ENCODE results near the gene C1orf198. TPM values are rescaled to one million over a fixed set of nuclear protein-coding genes. Genes with fewer than 3 reads are reported as not detected.

Gene C1orf198
- total RNA-seq, 1 donor from 2014 or later, result 85.2 TPM

DNA sequence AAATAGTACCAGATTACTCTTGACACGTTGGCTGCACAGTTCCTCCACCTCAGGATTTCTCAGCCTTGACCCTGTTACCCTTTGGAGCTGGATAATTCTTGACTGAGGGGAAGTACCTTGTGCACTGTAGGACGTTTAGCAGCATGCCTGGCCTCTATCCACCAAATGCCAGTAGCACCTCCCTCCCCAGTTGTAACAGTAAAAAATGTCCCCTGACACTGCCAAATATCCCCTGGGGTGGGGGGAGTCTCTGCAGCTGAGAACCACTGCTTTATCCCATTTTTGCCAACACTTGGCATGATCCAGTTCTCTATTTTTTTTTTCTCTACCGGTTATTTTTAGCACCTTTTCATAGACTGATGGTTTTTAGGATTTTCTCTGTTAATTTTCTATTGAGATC lies 34.0 kb downstream of the C1orf198 start:
- DNase-seq (ENCODE audit: low spot score), result no peak

DNA sequence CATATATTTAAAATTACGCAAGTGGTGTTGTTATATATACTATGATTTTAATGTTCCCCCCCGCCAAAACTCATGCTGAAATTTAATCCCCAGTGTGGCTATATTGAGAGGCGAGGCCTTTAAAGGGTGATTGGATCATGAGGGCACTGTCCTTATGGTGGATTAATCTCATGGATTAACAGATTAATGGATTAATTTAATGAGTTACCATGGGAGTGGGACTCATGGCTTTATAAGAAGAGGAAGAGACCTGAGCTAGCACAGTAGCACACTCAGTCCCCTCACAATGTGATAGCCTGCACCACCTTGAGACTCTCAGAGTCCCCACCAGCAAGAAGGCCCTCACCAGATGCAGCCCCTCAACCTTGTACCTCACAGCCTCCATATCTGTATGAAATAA lies 34.8 kb downstream of the C1orf198 start:
- no peak for DNase-seq (ENCODE audit: low spot score)

DNA sequence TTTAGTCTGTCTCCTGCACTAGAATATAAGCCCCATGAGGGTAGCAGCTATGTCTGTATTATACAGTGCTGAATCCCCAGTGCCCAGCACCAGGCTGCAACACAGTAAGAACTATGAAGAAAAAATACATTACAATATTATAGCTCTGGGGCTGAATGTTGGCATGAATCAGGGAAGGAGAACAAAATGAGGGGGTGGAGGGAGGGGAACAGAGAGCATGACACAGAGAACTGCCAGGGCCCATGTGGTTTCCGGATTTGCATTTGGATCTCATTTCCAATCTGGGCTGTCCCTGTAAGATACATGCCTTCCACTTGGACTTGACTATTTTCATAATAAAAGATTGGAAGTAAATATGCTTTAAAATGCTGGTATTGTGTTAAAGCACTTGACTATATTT lies 35.8 kb downstream of the C1orf198 start:
- DNase-seq (ENCODE audit: low spot score), result no peak

DNA sequence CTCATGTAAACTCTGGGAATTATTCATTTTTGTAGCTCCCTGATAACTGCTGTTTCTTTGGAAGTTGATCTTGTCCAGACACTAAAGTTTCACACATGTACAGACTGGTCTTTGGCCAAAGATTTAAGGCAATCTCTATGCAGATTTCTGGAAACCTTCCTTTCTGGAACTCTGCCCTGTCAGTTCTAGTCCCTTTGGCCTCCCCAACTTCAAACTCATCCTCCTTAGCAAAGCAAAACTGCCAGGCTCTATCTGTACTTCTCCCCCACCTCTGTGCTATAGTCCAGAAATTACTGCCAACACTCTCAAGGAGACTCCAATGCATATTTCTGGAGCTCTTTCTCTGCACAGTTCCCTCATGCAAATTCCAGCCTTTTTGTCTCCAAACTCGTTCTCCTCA lies 36.5 kb downstream of the C1orf198 start:
- DNase-seq (ENCODE audit: low spot score), result peak; percentile 95

DNA sequence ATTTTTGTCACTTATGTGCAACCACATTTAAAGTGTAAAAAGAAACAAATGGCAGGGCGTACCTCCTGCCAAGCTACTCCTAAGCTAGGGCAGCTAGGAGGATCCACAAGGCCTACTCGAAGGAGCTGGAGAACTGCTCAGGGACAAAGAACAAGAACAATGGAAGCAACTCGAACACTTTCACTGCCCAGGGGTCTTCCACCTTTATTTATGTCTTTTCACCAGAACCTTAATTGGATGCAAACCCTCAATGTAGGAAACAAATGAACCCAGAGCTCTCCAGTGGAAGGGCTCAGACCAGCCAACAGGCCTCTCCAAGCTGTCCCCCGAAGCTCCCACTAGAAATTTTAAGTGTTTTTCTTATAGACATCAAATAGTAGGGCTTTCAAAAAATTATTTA lies 39.9 kb downstream of the C1orf198 start:
- no peak for DNase-seq (ENCODE audit: low spot score)

DNA sequence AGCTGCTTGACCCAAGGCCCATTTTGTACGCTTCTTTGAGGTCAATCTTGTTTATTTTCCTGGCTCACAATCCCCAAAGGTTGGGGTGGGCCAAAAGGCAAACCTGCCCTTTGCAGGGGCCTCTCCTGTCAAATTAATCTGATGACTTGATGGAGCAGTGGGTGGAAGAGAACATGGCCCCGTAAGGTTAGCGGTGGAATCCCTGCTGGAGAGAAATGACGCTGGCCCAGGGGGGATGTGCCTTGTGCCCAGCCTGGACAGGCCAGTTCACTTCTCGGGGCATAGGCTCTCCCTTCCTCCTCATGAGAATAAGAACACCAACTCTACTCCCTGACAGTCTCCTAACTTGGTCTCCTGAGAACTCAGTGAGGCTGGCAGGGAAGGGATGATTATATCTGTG lies 40.5 kb downstream of the C1orf198 start:
- DNase-seq (ENCODE audit: low spot score), result no peak

DNA sequence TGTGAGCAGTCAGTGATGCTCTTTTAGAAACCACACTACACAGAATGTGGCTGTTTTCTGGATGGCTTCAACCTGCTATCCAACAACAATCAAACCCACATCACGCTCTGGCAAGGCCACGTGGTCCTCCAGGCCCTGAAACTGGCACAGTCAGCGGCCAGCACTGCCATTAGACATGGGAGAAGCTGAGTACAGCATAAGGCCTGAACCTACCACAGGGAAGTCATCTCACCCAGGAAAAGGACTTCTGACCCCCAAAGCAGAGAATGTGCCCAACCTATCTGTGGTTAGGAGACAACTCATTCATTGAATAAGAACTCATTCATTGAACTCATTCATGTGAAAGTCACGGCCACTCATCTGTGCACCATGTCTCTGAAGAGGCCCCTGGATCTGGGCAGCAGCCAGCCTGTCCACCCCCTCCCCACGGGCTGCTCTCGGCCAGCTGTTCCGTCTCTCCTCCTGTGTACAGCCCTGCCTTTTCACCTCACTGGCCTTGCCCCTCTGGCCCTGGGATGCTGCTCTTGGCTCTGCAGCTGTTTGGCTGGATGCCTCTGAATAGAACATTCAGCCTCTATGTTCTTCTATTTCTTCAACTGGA lies 41.1 kb downstream of the C1orf198 start:
- no peak for DNase-seq (ENCODE audit: low spot score)

DNA sequence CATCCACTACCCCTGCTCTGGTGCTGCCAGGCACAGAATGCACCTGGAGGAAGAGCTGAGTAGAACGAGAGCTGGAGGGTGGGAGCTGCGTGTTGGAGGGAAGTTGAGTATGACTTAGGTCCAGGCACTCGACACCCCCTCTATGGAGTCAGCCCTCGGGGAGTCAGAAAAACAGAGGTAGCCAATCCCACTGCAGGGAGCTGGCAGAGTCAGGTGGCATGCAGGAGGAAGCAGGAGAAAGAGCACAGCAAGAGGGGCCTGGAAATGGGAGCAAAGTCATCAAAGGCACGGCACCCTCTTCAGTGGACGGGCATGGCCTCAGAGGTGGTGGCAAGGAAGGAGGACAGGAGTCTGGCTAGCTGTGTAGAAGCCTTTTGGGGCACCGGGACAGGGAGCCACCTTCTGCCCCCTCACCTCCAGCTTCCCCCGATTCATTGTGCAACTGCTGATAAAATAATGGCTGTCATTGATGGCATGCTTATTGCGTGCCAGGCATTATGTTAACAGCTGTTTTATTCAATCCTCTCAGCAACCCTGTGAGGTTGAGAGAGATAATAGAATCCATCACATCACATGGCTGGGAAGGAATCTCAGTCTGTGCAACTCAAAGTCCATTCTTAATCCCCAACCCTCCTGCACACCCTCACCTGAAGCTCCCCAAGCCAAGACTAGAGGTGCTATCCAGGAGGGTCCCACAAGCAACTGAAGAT lies 42.0 kb downstream of the C1orf198 start:
- no peak for DNase-seq (ENCODE audit: low spot score)

DNA sequence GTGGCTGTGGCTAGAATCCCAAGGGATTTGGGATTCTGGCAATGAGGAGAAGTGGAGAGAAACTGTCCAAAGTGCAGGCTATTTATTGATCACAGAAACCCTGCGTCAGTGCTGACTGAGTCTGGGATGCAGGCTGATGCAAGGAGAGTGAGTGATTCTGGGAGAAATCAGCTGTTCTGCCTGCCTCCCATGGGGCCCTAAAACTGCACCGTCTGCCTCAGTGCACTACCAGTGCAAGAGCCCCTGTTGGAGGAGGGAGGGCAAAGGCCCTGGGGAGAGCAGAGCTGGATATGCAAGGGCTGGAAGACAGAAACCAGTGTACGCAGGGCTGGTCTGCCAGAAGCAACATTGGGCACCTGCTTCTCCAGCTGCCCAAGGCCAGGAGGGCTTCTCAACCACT lies 42.6 kb downstream of the C1orf198 start:
- DNase-seq (ENCODE audit: low spot score), result no peak

DNA sequence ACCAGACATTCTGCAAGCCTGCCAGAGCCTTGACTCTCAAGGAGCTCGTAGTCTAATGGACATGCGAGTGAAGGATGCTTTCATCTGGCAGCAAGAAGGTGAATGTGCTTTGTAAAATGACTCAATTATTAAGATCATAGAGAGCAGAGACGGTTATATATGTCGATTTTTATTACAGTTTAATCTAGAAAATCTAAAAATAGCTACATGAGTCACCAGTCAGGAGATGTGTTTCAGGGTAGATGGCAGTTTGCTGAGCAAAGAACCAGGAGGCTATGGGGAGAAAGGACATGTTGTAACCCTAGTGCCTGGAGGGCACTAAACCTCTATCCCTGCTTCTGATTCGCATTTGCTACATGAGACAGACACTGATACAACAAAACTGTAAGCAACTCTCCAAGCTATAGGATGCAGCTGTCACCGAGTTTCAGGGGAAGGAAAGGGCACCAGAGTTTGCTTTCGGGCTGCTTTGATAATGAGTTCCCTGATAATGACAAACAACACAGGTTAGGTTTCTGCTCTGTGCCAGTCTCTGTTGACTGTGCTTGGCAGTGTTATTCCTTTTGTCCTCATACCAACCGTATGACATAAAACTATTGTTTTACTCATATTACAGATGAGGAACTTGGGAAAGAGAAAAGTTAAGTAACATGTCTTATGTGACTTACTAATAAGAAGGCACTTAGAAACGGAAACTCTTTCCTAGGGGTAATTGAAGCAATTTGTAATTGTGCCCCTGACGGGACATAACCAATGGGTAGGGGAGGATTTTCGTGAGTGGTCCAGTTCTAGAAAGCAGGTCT lies 43.2 kb downstream of the C1orf198 start:
- peak; percentile 52 for DNase-seq (ENCODE audit: low spot score)

DNA sequence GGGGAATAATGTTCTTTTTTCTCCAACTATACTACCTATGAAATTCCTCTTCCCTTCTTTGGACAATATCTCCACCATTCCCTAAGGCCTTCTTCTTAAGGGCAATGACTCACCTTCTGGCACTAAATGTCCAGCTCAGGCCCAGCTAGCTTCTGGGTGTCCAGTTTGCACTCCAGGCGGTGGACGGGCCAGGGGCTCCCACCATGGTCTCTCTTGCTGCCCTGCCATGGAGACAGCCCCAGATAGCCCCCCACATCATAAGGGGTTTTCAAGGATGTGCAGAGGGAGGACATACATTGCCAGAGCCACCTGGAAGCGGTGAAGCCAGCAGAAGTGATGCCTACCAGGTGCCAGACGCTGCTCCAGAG lies 43.8 kb downstream of the C1orf198 start:
- DNase-seq (ENCODE audit: low spot score), result no peak

DNA sequence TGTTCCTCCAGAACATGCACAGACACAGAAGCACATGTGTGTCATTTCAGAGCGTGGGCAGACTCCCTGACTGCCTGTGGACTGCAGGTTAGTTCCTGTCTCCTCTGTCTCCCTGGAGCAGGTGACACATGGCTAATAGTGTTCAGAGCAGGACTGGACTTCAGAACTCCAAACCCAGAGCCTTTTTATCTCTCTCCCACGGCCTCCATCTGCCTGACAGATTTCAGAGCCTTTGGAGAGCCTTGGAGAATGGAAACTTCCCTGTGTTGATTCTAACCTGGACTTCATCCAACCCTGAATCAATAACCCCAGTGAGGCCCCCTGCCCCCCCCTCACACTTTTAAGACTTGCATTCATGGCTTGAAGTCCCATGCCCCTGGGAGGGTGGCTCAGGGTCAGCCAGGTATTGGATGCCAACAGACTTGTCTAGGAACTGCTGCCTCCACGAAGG lies 44.4 kb downstream of the C1orf198 start:
- no peak for DNase-seq (ENCODE audit: low spot score)

DNA sequence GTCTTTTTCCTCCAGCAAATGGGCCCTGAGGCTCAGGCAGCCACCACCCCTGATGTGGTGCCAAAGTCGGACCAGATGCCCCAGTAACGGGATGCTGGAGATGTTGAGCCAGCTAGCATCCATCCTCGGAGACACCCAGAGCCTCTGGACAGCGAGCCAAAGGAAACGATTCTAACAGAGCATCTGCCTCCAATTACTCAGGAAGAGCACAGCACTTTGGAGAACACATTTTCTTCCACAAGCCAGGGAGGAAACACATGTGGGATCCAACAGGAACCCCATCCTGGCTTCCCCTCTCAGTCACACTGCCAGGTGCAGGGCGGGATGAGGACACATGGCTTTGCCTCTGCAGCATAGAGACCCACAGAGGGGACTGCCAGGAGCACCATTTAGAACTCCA lies 44.9 kb downstream of the C1orf198 start:
- no peak for DNase-seq (ENCODE audit: low spot score)

DNA sequence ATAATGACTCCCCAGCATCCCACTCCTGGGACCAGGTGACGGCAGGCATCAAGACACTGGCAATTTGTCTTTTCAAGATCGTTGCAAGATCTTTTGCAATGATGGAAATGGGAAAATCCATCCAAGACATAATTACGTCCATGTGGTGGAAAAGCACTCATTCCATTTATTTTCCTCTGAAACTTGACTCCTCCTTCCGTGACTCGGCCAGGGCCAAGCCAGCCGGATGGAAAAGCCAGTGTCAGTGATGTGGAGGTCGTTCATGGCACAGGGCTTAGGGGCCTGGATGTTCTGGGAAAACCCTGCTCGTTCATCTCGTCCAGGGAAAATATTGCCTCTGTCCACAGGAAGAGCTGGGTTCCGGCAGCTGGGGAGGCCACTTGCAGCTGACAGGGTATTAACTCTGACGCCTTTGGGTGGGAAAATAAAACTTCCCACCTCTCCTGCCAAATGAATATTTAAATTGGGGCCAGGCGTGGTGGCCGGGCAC lies 46.2 kb downstream of the C1orf198 start:
- DNase-seq (ENCODE audit: low spot score), result no peak

DNA sequence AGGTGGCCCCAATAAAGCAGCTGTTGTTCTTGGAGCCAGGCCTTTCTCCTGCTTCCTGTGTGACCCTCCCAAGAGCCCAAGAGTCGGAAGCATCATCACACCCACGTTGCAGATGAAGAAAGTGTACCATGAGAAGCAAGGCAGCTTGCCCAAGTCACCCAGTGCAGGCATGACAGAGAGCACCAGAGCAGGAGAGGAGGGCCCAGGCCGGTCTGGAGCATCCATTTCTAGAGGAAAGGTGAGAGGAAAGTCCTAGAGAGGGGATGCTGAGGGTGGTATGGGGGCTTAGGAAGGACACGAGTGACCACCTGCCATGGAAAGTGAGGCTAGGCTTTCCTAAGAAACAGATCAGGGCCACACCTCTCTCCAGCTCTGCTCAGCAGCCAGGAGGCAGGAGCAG lies 47.0 kb downstream of the C1orf198 start:
- no peak for DNase-seq (ENCODE audit: low spot score)

DNA sequence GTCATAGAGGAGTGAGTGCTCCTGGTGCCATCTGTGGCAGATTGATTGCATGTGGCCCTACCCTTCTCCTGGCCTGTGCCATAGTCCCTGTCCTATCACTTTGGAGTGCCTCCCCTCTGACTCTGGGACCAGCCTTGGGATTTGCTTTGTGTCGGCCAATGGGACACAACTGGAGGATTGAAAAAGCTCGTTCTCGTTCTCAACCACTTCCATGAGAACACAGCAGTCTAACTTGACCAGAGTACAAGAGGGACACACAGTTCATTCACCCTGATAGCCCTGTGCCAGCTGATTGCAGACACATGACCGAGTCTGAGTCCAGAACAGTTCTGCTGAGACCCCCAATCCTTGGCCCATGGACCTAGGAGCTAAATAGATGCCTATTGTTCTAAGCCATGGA lies 47.8 kb downstream of the C1orf198 start:
- DNase-seq (ENCODE audit: low spot score), result no peak

DNA sequence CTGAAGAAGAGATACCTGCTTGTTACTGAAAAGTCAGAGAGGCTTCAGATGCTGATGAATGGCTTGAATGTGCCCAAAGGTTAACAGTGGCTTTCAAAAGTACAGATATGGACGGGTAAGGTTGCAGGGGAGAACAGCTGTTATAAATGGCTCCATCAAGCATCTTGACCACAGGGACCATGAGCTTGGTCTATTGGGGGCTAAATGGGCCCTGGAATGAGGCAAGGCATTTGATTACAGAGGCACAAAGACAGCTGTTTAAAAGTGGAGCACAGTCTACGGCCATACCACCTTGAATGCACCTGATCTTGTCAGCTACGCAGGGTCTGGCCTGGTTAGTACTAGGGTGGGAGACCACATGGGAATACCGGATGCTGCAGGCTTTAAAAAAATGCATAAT lies 48.3 kb downstream of the C1orf198 start:
- no peak for DNase-seq (ENCODE audit: low spot score)

DNA sequence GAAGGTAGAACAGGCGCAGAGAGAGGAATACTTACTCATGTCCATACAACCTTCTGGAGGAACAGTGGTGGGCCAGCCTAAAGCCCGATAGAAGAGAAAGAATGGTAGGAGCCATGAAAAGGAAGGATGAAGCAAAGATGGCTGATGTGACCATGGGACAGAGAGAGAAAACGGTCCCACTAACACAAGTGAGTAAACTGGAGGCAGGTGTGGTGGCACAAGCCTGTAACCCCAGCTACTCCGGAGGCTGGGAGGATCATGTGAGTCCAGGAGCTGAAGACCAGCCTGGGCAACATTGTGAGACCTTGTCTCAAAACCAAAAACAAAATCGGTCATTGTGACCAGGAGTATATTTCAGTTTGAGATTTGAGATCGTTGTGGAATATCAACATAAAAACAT lies 49.4 kb downstream of the C1orf198 start:
- no peak for DNase-seq (ENCODE audit: low spot score)

DNA sequence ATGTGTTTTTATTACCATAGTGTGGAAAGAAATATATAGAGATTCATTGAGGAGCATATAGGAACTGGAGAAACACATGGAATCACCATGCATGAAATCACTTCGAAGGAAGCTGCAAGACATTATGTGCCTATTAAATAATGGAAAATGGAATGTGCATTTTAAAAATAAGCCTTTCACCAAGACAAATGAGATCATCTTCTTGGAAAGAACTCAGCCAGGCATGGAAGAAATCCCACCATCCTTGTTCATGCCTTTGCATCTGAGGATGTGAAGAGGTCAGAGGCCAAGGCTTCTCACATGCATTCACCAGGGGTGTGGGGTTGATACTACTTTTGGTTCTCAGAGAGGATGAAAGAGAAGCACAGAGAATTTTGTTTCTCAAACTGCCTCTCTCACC lies 50.0 kb downstream of the C1orf198 start:
- peak; percentile 23 for DNase-seq (ENCODE audit: low spot score)

DNA sequence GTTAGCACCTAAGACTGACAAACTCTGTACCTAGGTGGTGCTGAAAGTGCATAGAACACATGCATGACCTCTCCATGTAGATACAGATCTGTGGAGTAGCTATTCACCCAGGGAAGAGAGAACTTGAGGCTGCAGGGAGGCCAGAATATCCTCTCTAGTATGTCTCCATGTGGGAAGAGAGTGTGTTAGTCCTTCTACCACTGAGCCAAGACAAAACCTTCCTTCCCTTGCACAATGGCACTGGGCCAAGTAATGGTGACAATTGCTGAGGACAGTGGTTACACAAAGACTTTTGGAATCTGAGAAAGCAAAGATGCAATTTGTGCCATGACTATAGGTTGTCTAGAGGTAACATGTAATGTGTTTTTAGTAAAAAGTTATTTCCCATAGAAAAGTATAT lies 52.3 kb downstream of the C1orf198 start:
- DNase-seq (ENCODE audit: low spot score), result no peak

DNA sequence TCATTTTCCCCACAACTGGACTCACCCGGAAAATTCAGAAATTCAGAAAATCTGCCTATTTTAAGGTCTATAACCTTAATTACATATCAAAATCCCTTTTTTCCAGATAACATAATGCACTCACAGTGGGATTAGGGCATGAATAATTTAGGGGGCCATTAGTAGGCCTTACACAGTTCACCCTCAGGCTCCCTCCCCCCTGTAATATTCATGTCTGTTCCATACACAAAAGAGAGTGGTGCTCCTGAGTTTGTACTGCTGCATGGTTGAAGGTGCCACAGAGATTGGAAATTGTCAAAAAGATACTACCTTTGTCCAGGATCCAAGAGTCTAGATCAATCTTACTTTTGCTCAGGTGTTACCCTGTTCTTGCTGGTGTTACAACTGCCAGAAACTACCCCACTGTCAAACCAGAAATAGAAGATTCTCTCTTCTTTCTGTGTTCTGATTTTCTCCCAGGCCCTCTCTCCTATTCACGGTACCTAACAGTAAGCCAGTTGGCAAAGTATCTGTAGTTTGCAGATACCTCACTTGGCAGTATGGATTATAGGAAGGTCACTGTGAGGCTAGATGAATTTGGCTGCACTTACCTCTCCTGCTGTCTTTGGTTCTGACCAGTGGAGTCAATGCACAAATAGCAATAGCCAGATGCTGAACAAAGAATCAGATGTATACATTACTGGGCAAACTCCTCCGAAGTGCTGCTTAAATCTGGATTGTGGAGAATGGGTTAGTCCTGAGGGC lies 53.2 kb downstream of the C1orf198 start:
- DNase-seq (ENCODE audit: low spot score), result no peak

DNA sequence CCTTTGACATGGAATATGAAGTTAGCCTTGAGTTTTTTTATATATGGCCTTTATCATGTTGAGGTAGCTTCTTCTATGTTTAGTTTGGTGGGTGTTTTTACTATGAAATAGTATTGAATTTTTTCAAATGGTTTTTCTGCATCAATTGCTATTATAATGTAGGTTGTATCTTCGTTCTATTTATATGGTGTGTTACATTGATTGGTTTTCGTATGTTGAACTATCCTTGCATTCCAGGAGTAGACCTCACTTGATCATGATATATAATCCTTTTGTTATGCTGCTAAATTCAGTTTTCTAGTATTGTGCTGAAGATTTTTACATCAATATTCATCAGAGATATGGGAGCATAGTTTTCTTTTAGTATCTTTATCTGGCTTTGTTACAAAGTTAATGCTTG lies 55.8 kb downstream of the C1orf198 start:
- DNase-seq (ENCODE audit: low spot score), result no peak

Data from umbilical cord (tissue), 2 donors.